Astrocyte of the cerebellum (primary cell): ENCODE results near the gene BARX1.

Source experiments
- DNase-seq: peaks from one replicate; pipeline ENCODE4 v3.0.0-alpha.2; 2011; ENCODE audit warnings: low read depth
- H3K4me3 ChIP-seq: 2 replicates; pipeline ENCODE4 v1.5.1; 2011; ENCODE audit warnings: mild to moderate bottlenecking, low read depth, low read length, moderate library complexity
- in situ Hi-C: cut with HindIII; loops from 2 replicates; pipeline ENCODE4 v1.10.0; 2017; ENCODE audit warnings: low sequenced_read_pairs
- TF ChIP-seq, protein P1 (sequence below): IDR thresholded peaks from 2 replicates; pipeline ENCODE4 v1.5.1; 2012; ENCODE audit warnings: low read length, low read depth, moderate library complexity, mild to moderate bottlenecking; ENCODE audit errors: missing control alignments

BARX1 gene

DNA sequence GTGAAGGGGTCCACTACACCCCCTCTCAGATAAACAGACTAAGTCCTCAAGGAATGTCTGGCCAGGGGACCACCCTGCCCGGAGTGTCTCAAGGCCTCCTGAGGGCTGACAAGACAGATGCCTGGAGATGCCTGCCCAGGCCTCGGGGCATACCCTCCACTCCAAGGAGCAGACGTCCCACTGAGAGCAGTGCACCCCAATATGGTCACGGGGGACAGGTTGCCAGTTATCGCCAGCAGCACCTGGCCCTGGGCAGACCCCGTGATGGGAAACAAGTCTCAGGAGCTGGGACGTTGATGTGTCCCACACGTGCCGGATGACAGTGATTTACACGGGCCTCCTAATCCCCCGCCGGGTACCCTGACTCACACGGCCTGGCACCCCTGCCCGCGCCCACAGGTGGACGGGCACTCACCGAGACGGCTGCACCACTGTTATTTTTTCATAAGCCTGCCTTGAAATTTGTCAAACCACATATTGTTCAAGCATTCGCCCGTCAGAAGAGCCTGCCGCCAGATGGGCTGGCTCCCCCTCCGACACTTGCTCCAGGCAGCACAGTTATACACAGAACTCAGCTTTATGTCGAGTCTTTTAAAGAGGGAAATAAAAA is 43.9 kb downstream of the BARX1 start:
- DNase-seq = no peak
- H3K4me3 ChIP-seq = no peak overlapping the region
- TF ChIP-seq, protein P1, sequence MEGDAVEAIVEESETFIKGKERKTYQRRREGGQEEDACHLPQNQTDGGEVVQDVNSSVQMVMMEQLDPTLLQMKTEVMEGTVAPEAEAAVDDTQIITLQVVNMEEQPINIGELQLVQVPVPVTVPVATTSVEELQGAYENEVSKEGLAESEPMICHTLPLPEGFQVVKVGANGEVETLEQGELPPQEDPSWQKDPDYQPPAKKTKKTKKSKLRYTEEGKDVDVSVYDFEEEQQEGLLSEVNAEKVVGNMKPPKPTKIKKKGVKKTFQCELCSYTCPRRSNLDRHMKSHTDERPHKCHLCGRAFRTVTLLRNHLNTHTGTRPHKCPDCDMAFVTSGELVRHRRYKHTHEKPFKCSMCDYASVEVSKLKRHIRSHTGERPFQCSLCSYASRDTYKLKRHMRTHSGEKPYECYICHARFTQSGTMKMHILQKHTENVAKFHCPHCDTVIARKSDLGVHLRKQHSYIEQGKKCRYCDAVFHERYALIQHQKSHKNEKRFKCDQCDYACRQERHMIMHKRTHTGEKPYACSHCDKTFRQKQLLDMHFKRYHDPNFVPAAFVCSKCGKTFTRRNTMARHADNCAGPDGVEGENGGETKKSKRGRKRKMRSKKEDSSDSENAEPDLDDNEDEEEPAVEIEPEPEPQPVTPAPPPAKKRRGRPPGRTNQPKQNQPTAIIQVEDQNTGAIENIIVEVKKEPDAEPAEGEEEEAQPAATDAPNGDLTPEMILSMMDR = no peak
- in situ Hi-C loops = no loop called here

DNA sequence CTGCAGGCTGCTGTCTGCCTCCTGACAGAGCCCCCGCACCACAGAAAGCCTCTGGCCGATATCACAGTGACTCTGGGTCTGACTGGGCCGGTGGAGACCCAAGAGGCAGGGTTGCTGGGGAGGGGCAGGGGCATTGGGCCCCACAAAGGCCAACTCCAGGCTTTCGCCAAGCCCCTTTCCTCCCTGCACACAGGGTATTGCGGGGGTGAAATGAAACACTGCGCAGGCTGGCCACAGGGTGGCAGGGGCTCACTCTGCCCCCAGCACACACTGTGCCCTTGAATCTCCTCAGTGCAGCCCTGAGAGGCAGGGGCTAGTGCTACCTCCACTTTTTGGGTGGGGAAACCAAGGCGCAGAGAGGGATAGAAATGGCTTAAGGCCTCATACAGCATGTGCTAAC is 44.6 kb downstream of the BARX1 start:
- H3K4me3 ChIP-seq = no peak overlapping the region
- in situ Hi-C loops = no loop called here
- DNase-seq = no peak
- TF ChIP-seq, protein P1 = no peak

DNA sequence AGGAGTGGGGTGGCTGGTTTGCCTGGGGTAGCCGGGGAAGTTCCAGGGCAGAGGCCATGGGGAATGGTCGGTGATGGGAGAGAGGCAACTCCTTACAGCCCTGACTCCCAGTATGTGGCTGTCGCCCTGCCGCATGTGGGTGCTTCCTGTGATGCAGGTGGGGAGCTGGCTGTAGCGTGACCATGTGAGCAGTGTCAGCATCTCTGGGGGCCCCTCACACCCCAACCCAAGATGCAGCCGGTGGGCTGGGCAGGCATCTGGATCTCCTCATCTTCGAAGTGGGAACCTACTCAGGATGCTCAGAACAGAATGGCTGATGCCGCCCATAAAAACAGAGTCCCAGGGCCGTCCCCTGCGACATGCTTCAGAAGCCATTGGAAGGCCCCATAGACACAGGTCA is 45.0 kb downstream of the BARX1 start:
- in situ Hi-C loops = no loop called here
- DNase-seq = no peak
- H3K4me3 ChIP-seq = no peak overlapping the region
- TF ChIP-seq, protein P1 = no peak

DNA sequence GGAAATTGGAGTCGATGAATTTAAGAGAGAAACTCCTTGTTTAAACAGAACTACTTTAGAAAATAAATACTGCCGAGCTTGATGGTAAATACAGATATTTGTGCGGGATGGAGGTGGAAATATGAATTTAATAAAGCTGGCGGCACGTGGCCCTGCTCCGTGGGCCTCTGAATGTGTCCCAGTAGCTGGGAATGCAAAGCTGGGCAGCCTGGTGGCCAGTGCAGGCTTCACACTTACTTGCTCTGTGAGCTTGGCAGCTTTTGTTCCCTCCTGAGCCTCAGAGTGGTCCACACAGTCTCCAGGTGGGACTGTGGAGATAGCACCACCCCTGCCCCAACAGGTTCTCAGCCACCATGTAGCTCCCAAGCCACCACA is 45.9 kb downstream of the BARX1 start:
- TF ChIP-seq, protein P1 = no peak
- in situ Hi-C loops = no loop called here
- no peak overlapping the region for H3K4me3 ChIP-seq
- no peak for DNase-seq

DNA sequence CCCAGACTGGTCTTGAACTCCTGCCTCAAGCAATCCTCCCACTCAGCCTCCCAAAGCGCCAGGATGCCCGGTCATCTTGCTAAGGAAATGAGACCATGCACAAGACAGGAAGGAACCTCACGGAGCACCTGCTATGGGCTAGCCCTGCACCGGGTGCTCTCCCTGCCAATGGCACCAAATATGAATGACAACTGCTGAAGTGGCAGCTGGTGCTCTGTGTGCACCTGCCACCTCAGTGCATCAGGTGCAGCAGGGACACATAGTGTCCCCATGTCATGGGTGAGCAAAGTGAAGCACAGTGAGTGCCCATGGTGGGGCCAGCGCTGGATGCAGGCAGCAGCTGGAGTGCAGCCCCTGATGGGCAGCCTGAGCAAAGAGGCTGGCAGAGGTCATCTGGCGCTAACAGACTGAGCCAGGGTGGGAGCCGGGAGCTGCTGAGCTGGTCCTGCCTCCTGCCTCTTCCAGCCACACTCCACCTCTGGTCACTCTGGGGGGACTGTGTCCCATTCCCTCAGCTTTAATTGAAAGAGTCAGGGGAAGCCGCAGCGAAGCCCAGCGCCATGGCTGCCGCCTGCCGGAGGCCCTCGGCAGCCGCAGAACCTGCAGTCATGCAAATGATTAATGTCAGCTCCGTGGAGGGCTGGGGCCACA is 46.4 kb downstream of the BARX1 start:
- in situ Hi-C loops = no loop called here
- TF ChIP-seq, protein P1 = no peak
- no peak for DNase-seq
- H3K4me3 ChIP-seq = no peak overlapping the region

DNA sequence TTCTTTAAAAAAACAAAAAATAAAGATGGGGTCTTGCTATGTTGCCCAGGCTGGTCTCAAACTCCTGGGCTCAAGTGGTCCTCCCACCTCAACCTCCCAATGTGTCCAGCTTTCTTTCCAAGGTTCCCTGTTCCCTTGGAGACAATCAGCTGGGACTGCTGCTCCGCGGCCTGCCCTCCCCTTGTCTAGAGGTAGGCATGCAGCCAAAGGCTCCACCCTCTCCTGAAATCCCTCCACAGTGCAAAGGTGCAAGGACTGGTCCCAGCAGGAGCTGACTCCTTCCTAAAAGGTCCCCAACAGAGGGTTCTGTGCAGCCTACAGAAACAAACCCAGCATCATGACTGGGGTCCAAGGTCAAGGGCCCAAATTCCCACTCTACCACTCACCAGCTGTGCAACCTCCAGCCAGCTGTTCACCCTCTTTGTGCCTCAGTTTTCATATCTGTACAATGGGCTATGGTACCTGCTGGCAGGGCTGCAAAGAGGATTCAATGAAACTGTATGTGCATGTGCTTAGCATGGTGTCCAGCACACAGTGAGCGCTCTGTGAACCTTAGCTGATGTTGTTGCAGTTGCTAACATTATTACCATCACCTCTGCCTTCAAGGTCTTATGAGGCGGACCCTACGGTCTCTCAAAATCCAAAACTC is 47.5 kb downstream of the BARX1 start:
- no peak for DNase-seq
- in situ Hi-C loops = no loop called here
- TF ChIP-seq, protein P1 = no peak
- no peak overlapping the region for H3K4me3 ChIP-seq
